Mesothelial cell of epicardium (in vitro differentiated cells): Measurements from ENCODE around the gene CFAP46. TPM values are rescaled to one million over a fixed set of nuclear protein-coding genes. Genes with fewer than 3 reads are reported as not detected.
"Not testable (repeated sequence)": the region's sequence is repeated elsewhere in the genome, so short reads cannot be mapped to it uniquely, and the experiment has no call there.

Experiments used
- DNase-seq, 2 experiments: peaks; one replicate each; pipeline ENCODE4 v3.0.0; 2021; ENCODE audit warnings: low spot score in 2 of 2; ENCODE audit not compliant: unreplicated experiment in 2 of 2
- H3K27ac Mint-ChIP-seq: 2 replicates; pipeline ENCODE4 v1.8.0; 2021; ENCODE audit warnings: mixed read lengths
- H3K27me3 Mint-ChIP-seq: 2 replicates; pipeline ENCODE4 v1.8.0; 2021; ENCODE audit warnings: low read depth, mixed read lengths
- H3K36me3 Mint-ChIP-seq: 2 replicates; pipeline ENCODE4 v1.8.0; 2021; ENCODE audit warnings: mixed read lengths
- H3K4me1 Mint-ChIP-seq: 2 replicates; pipeline ENCODE4 v1.8.0; 2021; ENCODE audit warnings: mixed read lengths
- H3K4me3 Mint-ChIP-seq: 2 replicates; pipeline ENCODE4 v1.8.0; 2021; ENCODE audit warnings: mild to moderate bottlenecking, moderate library complexity, mixed read lengths
- H3K9me3 Mint-ChIP-seq: 2 replicates; pipeline ENCODE4 v1.8.0; 2021; ENCODE audit warnings: mixed read lengths
- total RNA-seq: library from RNA; stranded (reverse); gene quantifications from 3 replicates; pipeline ENCODE4 v1.2.1, GENCODE V29; 2021
- TF ChIP-seq, protein P1 (sequence below): fragments of 200-600 bp; sonication (generic); IDR thresholded peaks from one replicate; pipeline ENCODE4 v1.5.0; 2021; ENCODE audit warnings: antibody characterized with exemption; ENCODE audit not compliant: unreplicated experiment

CFAP46 gene
- total RNA-seq, 1 donor from 2014 or later = 3.1 TPM

DNA sequence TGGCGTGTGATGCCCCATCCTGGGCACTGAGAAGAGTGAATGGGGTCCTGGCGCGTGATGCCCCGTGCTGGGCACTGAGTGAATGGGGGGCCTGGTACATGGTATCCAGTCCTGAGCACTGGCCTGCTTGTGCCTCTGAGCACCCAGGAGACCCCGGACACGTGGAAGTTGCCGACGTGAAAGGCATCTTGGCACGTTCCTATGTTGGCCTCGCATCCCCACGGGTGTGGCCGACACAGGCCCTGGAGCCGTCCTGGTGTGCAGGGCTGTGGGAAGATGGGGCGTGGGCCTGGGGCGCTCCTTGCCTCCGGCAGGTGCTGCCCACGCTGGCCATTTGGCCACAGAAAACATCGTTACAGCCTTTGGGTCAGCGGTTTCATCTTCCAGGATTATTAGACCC is 35.5 kb downstream of the CFAP46 start:
- DNase-seq = no peak
- Mint-ChIP-seq H3K9me3 (peaks cover 18% of the 10 kb centered on the region), H3K4me1 (peaks cover 5% of the 10 kb centered on the region), H3K4me3 (no peak overlapping the region), H3K36me3 (no peaks in the 10 kb centered on the region), H3K27me3 (peaks cover 24% of the 10 kb centered on the region), H3K27ac (no peak overlapping the region)
- TF ChIP-seq, protein P1, sequence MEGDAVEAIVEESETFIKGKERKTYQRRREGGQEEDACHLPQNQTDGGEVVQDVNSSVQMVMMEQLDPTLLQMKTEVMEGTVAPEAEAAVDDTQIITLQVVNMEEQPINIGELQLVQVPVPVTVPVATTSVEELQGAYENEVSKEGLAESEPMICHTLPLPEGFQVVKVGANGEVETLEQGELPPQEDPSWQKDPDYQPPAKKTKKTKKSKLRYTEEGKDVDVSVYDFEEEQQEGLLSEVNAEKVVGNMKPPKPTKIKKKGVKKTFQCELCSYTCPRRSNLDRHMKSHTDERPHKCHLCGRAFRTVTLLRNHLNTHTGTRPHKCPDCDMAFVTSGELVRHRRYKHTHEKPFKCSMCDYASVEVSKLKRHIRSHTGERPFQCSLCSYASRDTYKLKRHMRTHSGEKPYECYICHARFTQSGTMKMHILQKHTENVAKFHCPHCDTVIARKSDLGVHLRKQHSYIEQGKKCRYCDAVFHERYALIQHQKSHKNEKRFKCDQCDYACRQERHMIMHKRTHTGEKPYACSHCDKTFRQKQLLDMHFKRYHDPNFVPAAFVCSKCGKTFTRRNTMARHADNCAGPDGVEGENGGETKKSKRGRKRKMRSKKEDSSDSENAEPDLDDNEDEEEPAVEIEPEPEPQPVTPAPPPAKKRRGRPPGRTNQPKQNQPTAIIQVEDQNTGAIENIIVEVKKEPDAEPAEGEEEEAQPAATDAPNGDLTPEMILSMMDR = no peak

DNA sequence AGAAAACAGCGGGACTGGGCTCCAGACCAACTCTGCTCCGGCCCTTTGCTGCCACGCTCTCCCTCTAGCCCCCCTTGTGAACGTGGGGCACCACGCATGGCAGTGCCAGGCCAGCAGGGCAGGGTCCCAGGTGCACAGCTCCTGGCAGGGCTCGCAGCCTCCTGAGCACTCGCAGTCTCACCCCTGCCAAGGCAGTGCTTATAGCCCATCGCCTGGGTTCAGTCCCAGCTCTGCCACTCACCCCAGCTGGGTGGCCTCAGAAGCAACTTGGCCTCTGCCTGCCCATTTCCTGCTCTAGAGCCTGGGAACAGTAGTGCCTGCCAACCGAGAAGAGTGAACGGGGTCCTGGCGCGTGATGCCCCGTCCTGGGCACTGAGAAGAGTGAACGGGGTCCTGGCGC is 36.3 kb downstream of the CFAP46 start:
- H3K36me3 Mint-ChIP-seq = no peaks in the 10 kb centered on the region
- no peaks in the 10 kb centered on the region for H3K4me1 Mint-ChIP-seq
- DNase-seq = no peak
- TF ChIP-seq, protein P1 = no peak
- H3K27me3 Mint-ChIP-seq = peaks cover 31% of the 10 kb centered on the region
- H3K27ac Mint-ChIP-seq = no peak overlapping the region
- H3K9me3 Mint-ChIP-seq = peaks cover 26% of the 10 kb centered on the region
- no peak overlapping the region for H3K4me3 Mint-ChIP-seq

DNA sequence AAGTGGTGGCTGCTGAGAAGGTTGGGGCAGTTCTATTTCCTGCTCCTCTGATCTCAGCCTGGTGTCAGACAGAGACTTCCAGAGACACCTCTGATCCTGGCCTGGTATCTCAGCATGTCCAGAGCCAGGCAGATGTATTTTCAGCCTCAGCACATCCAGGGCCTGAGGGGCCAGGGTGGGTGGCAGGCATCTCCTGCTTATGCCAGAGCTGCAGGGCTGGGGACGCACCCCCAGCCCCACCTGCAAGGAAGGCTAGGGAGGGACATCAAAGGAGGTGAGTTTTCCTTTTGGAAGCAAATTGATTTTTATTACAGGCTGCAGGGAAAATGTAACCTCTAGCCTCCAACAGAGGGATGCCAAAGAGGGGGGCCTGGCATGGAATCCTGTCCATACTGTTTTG is 36.7 kb downstream of the CFAP46 start:
- Mint-ChIP-seq H3K9me3 (peaks cover 30% of the 10 kb centered on the region), H3K36me3 (no peaks in the 10 kb centered on the region), H3K27me3 (peaks cover 33% of the 10 kb centered on the region), H3K4me3 (no peak overlapping the region), H3K4me1 (no peaks in the 10 kb centered on the region), H3K27ac (no peak overlapping the region)
- TF ChIP-seq, protein P1 = no peak
- no peak for DNase-seq

DNA sequence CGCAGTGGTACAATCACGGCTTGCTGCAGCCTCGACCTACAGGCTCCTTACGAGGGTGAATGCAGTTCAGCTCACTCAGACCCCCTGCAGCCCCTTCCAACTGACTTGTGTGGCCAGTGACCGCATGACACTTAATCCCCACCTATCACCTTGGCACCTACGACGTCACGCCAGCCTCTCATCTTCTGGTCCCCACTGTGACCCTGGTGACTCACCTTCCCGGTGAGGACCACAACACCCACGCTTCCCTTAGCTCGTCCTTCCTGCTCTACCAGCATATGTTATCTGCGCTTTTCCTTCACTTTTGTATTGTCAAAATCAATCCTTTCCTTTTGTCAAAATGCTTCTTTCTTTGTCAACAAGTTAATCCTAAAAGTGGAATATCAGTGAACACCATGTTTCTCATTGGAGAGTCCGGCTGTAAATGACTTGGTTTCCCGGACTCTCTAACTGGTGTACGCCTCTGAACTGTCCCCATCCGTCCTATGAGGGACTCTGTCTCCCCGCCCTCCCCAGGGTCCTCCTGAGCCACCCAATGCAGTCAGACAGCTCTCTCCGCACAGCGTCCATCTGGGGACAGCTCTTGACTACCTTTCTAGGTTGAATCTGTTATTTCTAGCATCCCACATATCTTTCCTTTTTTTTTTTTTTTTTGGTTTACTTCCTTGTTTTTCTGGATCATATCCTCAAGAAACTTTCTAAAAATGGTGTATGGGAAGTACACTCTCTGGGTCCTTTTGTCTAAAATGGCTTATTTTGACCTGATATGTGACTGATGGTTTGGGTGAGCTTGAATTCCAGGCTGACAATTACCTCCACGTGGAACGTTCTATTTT is 37.3 kb downstream of the CFAP46 start:
- no peaks in the 10 kb centered on the region for H3K4me1 Mint-ChIP-seq
- DNase-seq = no peak
- no peak overlapping the region for H3K4me3 Mint-ChIP-seq
- peaks cover 33% of the 10 kb centered on the region for H3K27me3 Mint-ChIP-seq
- peaks cover 33% of the 10 kb centered on the region for H3K9me3 Mint-ChIP-seq
- no peaks in the 10 kb centered on the region for H3K36me3 Mint-ChIP-seq
- TF ChIP-seq, protein P1 = no peak
- H3K27ac Mint-ChIP-seq = no peak overlapping the region

DNA sequence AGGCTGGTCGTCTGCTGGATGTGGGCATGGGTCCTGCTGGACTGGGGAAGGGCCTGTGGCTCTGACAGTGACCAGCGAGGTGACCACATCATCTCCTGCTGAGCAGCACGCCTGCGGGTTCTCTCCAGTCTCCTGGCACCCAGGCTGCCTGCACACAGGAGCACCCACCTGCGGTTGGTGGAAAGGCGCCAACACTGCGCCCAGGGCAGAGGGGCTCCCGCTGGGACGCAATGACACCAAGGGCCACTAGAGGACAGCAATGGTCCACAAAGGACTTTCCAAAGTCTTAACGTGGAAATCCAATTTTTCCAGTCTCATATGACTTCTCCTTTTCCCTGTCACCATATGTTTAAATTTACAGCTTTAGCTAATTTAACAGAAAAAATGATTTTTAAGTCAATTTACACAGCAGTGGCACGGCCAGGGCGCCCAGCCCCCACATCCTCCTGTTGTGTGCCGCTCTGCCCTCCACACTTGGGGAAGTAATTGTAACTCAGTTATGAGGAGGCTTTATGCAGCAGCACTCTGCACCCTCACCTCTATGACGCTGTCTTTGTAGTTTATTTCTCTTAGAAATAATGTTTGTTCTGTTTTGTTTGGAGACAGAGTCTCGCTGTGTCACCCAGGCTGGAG is 38.1 kb downstream of the CFAP46 start:
- no peak for DNase-seq
- TF ChIP-seq, protein P1 = peak; percentile 50
- H3K9me3 Mint-ChIP-seq = peaks cover 33% of the 10 kb centered on the region
- H3K4me1 Mint-ChIP-seq = no peaks in the 10 kb centered on the region
- no peaks in the 10 kb centered on the region for H3K36me3 Mint-ChIP-seq
- no peak overlapping the region for H3K4me3 Mint-ChIP-seq
- no peak overlapping the region for H3K27ac Mint-ChIP-seq
- H3K27me3 Mint-ChIP-seq = peaks cover 33% of the 10 kb centered on the region

DNA sequence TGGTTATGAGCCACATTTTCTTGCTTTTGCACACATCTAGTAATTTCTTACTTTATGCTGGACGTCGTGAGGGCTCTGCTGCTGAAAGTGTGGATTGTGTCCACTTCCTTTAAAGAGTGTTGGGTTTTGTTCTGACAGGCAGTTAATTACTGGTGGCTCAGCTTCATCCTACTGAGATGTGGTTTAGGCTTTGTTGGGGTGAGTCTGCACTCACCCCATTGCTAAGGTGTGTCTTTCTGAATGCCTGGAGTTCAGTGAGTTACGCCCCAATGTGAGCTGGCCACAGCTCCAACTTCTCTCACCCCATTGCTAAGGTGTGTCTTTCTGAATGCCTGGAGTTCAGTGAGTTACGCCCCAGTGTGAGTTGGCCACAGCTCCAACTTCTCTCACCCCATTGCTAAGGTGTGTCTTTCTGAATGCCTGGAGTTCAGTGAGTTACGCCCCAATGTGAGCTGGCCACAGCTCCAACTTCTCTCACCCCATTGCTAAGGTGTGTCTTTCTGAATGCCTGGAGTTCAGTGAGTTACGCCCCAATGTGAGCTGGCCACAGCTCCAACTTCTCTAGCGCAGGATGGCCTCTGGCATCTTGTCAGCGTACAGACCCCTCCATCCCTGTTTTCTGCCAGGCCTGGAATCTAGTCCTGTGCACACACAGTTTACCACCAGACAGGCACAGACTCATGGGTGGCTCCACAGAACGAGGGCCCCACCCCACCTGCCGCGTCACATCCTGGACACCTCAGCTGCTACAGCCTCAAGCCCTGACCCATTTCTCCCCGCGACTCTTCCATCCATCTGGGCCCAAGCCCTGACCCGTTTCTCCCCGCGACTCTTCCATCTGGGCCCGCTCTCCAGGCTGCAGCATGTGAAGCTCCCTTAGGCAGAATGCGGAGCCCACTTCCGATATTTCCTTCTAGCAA is 39.5 kb downstream of the CFAP46 start:
- H3K4me3 Mint-ChIP-seq, H3K27ac Mint-ChIP-seq, H3K36me3 Mint-ChIP-seq, H3K4me1 Mint-ChIP-seq, DNase-seq: not testable (repeated sequence)
- H3K27me3 Mint-ChIP-seq = peaks cover 33% of the 10 kb centered on the region
- H3K9me3 Mint-ChIP-seq = peaks cover 33% of the 10 kb centered on the region
